Measurements from ENCODE around the gene FPR1.

The FPR1 gene

DNA sequence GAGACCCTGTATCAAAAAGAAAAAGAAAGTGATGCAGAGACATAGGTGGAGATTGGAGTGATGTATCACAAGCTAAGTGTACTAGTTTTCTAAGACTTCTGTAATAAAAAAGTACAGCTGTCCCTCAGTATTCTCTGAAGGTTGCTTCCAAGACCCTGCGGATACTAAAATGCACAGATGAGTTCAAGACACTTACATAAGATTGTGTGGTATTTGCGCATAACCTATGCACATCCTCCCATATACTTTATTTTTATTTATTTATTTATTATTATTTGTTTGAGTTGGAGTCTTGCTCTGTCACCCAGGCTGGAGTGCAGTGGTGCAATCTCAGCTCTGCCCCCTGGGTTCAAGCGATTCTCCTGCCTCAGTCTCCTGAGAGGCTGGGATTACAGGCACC, 14.3 kb downstream of the FPR1 start:
- no peak for DNase-seq (ENCODE audit: low read depth)

DNA sequence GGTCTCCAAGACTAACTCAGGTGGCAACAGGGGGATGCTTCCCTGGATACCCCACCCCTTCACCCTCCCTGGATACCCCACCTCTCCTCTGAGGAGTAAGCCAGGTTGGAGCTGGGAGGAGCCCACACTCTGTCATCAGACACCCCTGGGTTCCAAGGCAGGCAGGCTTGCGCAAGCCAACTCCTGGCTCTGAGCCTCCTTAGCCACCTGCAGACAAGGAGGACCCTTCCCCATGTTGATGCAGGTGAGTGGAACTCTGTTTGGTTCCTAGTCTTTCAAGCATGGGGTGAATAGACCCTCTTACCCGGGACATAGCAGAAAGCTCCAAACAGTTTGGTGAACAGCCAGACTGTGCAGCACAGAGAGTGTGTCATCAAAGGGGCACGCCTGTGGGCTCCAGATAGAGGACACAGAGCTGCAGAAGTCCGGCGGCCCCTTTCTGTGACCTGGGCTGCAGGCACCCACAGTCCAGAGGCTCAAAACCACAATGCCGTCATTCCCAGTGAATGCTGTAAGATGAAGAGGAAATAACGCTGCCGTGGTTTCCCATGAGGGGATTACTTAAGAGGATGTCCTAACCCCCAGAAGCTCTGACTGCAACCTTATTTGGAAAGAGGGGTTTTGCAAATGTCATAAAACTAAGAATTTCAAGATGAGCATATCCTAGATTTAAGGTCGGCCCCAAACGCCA, 15.8 kb downstream of the FPR1 start:
- peak; percentile 15 for DNase-seq (ENCODE audit: low read depth)

DNA sequence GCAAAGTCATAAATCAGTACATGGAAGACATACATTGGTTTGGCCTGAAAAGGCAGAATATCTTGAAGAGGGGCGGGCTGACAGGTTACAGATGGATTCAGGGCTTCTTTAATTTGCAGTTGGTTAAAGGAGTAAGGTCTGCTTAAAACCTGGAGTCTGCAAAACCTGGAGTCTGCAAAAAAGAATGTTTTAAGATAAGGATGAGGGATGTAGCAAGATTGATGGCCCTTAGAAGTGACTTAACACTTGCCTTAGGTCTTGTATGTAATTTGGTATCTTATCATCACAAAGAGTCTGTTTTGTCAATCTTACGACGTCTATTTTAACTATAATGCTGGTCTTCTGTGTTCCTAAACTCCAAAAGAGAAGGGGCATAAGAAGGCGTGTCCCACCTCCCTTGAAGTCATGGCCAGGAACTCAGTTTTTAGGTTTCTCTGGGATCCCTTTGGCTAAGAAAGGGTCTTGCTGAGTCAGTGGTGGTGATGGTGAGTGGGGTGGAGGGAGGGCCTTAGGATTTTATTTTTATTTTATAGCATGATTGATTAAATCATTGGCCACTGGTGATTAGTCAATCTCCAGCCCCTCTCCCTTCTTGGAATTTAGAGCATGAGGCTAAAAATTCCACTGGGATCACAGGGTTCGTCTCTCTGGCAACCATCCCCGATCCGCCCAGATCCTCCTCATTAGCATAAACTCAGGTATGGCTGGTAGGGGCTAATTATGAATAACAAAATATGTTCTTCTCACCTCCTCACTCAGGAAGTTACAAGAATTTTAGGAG, 17.7 kb downstream of the FPR1 start:
- no peak for DNase-seq (ENCODE audit: low read depth)

GRCh38 chr19:51729781-51730180, 21.9 kb downstream of the FPR1 start:
- DNase-seq (ENCODE audit: low read depth) = no peak

DNA sequence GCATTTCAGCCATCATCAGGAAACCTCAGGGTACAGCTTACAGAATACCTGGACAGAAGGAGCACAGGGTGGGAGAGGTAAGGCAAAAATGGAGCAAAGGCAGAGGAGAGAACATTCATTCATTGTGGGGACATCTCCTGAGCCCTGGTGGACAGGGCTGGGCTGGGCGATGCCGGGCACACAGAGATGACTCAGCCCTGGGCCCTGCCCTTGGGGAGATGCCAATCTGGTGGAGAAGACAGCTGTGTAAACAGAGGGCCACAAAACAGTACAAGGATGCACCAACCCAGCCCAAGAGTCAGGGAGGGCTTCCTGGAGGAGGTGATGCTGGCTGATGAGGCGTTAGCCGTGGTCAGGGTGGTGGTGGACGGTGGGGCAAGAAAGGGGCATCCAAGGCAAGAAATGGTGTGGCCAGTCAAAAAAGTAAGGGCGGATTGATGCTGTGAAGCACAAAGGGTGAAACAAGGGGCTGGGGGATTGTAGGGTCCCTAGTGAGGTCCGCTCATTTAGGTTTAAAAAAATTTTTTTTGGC, 24.3 kb downstream of the FPR1 start:
- DNase-seq (ENCODE audit: low read depth) = peak; percentile 48

GRCh38 chr19:51726049-51726448, 25.6 kb downstream of the FPR1 start:
- DNase-seq (ENCODE audit: low read depth) = peak; percentile 61

DNA sequence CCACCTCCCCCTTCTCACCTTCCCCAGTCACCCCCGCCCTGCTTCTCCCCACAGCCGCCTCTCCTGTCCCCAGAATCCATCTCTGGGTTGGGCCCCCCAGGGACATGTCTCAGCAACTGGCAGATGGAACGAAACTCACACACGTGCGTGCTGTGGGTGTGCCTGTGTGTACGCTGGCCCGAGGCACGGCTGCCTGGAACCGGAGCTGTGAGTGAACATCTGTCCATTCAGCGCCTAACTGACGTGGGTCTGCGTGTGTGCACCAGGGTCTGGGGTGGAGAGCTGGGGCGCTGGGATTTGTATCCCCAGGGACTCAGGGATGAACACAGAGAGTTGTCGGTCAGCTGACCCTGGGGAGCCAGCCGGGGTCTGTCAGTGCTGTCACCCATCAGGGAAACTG, 27.1 kb downstream of the FPR1 start:
- DNase-seq (ENCODE audit: low read depth) = no peak

- no peak for DNase-seq (ENCODE audit: low read depth)
These were observed 29.2 kb downstream of the FPR1 start for GRCh38 chr19:51722492-51722891.

- DNase-seq (ENCODE audit: low read depth) = no peak
These were observed 29.8 kb downstream of the FPR1 start for GRCh38 chr19:51721905-51722304.

DNA sequence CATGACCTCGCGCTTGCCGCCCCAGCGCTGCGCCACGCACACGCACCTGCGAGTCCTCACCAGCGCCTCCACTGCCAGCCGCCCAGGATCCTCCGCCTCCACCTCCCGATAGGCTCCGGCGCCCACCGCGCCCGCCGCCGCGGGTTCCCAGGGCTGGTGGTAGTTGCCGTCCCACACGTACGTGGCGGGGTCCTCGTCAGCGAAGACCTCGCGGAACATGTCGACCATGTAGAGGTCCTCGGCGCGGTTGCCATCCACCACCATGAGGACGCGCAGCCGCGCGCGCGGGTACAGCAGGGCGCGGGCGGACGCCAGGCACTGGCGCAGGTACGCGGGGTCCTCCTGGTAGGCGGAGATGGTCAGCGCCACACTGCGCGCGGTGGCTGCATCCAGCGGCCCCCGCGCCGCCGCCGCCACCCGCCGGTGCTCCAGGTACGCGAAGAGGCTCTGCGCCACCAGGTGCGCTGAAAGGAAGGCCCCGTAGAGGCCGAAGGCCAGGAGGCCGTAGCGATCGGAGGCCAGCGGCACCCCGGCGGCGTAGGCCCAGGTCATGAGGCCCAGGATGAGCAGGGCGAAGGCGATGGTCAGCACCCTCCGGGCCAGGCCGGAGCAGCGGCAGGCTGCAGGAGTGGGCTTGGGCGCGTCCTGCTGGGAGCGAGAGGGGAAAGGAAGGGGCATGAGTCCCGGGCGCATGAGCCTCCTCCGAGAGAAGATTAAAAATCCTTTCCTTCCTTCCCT, 32.3 kb downstream of the FPR1 start:
- no peak for DNase-seq (ENCODE audit: low read depth)

GRCh38 chr19:51716925-51717324, 34.8 kb downstream of the FPR1 start:
- no peak for DNase-seq (ENCODE audit: low read depth)

DNA sequence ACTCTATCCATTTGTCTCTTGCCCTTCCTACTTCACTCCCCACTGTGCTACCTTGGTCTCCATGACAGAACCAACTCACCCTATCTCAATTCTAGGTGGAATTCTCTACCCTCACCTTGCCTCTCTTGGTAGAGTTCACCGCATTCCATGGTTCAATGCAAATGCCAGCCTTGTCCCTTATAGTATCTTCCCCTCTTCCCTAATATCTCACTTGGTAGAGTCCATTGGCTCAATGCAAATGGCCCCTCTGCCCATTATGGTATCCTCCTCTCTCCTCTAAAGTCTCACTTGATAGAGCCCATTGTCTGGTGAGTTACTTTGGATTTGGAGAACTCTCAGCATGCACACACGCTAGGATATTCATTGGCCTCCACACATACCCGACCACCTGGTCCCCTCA, 35.8 kb downstream of the FPR1 start:
- DNase-seq (ENCODE audit: low read depth) = no peak

DNA sequence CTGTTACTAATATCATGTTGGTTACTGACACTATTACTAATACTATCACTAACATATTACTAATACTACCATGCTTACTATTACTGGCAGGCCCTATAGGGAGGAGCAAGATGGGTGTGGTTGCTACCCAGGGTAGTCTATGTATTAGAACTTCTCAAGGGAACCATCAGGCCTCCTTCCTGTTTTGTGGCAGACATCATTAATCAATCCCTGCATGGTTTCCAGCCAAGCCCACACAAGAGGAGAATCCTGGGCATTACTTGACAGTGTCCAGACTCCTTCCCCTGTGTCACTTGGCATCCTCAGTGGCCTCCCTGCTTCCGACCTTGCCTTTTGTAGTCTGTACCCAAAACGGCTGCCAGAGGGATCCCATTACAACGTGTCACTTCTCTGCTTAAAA, 36.8 kb downstream of the FPR1 start:
- no peak for DNase-seq (ENCODE audit: low read depth)

DNA sequence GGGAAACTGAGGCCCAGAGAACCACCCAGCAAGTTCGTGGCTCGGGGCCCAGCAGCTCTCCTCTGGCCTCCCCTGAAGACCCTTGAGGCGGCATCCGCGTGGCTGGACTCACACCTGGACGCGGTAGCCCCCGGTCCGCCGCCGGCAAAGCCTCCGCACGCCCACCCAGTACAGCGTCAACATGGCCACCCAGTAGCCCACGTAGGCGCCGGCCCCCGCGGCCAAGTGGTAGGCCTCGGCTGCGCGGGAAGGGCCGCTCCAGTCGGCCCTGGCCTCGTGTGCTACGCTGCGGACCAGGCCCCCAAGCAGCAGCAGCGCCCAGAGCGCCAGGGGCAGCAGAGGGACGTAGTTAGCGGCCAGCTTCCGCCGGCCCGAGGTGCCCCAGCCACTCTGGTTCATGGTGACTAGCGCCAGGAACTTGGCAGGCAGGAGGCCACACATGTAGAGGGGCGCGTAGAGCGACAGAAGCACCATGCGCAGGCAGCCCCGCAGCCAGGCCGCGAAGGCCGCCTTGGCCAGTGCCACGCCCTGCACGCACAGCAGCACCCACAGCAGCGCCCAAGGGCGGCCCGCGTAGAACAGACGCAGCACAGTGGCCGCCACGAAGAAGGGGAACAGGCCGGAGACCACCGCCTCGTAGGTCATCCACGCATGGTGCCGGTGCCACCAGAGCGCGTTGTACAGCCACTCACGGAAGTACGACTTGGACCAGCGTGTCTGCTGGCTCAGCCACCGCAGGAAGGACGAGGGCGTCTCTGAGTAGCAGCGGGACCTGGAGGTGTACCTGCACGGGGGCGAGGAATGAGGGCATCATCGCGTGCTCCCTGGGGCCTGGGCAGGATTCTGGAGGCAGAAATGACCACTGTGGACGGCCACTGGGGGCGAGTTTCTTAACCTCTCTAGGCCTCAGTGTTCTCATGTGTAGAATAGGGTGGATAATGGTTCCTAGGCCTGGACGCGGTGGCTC, 38.1 kb downstream of the FPR1 start:
- DNase-seq (ENCODE audit: low read depth) = no peak

- peak; percentile 34 for DNase-seq (ENCODE audit: low read depth)
These were observed 39.1 kb downstream of the FPR1 start for GRCh38 chr19:51712461-51713081.

GRCh38 chr19:51711702-51712101, 40.0 kb downstream of the FPR1 start:
- no peak for DNase-seq (ENCODE audit: low read depth)

DNA sequence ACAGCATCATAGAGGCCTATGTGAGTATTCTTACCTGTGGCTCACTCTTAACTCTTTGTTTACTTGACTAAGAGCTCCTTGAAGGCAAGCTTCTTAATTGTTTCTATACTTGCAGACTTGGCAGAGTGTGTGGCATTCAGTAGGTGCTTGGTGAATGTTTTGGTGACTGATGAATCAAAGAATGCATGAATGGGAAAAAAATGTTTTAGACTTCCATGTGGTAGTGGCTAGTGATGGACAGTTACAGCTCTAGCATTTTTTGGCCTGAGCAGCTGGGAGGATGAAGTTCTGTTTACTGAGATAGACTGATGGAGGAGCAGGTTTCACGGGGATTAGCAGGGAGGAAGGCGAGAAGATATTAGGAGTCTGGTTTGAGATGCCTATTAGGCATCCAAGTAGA, 41.5 kb downstream of the FPR1 start:
- DNase-seq (ENCODE audit: low read depth) = peak; percentile 66

- no peak for DNase-seq (ENCODE audit: low read depth)
These were observed 42.1 kb downstream of the FPR1 start for GRCh38 chr19:51709575-51709974.

DNA sequence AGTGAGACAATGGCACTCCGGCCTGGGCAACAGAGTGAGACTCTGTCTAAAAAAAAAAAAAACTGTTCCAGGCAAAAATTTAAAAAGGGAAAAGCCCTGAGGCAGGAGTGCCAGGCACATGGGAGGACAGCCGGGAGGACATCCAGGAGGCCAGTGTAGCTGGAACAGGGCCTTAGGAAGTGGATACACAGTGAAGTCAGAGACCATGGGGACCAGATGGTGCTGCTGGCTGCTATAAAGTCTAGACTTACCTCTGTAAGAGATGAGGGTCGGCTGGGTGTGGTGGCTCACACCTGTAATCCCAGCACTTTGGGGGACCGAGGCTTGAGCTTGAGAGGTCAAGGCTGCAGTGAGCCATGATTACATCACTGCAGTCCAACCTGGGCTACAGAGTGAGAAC, 42.9 kb downstream of the FPR1 start:
- DNase-seq (ENCODE audit: low read depth) = no peak

GRCh38 chr19:51706885-51707284, 44.8 kb downstream of the FPR1 start:
- no peak for DNase-seq (ENCODE audit: low read depth)

DNA sequence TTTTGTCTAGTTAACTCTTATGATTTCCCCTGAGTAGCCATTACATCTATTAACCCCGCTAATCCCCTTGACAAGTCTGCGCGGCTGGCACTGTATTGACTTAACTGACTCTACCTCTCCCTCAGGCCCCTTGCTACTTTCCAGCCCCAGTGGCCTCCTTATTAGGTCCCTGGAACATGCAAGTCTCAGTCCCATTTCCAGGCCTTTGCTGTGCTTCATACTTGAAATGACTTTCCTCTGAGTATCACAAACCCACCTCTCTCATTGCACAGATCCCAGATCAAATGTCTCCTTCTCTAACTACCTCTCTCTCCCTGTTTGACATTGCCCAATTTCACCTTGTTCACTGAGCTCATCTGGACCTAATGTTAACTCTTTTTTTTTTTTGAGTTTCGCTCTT, 45.4 kb downstream of the FPR1 start:
- no peak for DNase-seq (ENCODE audit: low read depth)

Data from EH (cell line).